Heart left ventricle (tissue), 16 donors: ENCODE data around the gene ZNF621. TPM values are rescaled to one million over a fixed set of nuclear protein-coding genes. Genes with fewer than 3 reads are reported as not detected.

ENCODE experiments used
- ATAC-seq, 4 donors: fragments of 200-7000 bp; cut with Tn5 transposase; one replicate each; pipeline ENCODE4 v1.9.1; 2020 to 2022; ENCODE audit warnings: moderate library complexity in 4 of 4, mild to moderate bottlenecking in 3 of 4, moderate number of reproducible peaks in 1 of 4
- DNase-seq, 5 donors: peaks; one replicate each; pipeline ENCODE4 v3.0.0-alpha.2; 2020
- H3K27ac ChIP-seq, 12 donors: fragments of 200-600 bp; sonication (generic) in 4 of 12; one replicate each; pipeline versions ENCODE4 v1.5.0 to v1.8.0; 2016 to 2022; ENCODE audit warnings: mild to moderate bottlenecking in 2 of 12
- H3K27me3 ChIP-seq, 9 donors: fragments of 200-600 bp; sonication (generic) in 2 of 9; one replicate each; pipeline versions ENCODE4 v1.5.1 to v1.8.0; 2016 to 2022; ENCODE audit warnings: mild to moderate bottlenecking in 3 of 9
- H3K36me3 ChIP-seq, 9 donors: fragments of 200-600 bp; sonication (generic) in 2 of 9; one replicate each; pipeline versions ENCODE4 v1.5.0 to v1.8.0; 2018 to 2022; ENCODE audit warnings: mild to moderate bottlenecking in 2 of 9
- H3K4me1 ChIP-seq, 12 donors: fragments of 200-600 bp; sonication (generic) in 4 of 12; one replicate each; pipeline versions ENCODE4 v1.5.0 to v1.8.0; 2016 to 2022; ENCODE audit warnings: mild to moderate bottlenecking in 3 of 12
- H3K4me3 ChIP-seq, 12 donors: fragments of 200-600 bp; sonication (generic) in 4 of 12; one replicate each; pipeline versions ENCODE4 v1.5.0 to v1.8.0; 2017 to 2022; ENCODE audit warnings: mild to moderate bottlenecking in 9 of 12, moderate library complexity in 4 of 12
- H3K9me3 ChIP-seq, 12 donors: fragments of 200-600 bp; sonication (generic) in 4 of 12; one replicate each; pipeline versions ENCODE4 v1.5.0 to v1.8.0; 2016 to 2022; ENCODE audit warnings: mild to moderate bottlenecking in 1 of 12
- CTCF ChIP-seq, 12 donors: fragments of 200-600 bp; sonication (generic) in 4 of 12; IDR thresholded peaks; one replicate each; pipeline versions ENCODE4 v1.5.0 to v1.8.0; 2018 to 2022; ENCODE audit warnings: antibody characterized with exemption in 12 of 12, mild to moderate bottlenecking in 5 of 12
- POLR2A ChIP-seq, 2 donors: fragments of 450-650 bp; IDR thresholded peaks; one replicate each; pipeline ENCODE4 v1.6.1; 2017; ENCODE audit warnings: antibody characterized with exemption in 2 of 2, mild to moderate bottlenecking in 2 of 2, moderate library complexity in 2 of 2
- WGBS, 4 donors: extraction: QIAGEN DNeasy Blood & Tissue Kit in 2 of 4; methylation state at CpG; one replicate each; pipeline versions ENCODE4 v1.1.5 to v1.1.7; 2013 to 2018; 5-methylcytosine and 5-hydroxymethylcytosine counted together
- intact Hi-C, 10 donors: fragments of 100-400 bp; cut with DNase I; formaldehyde crosslinking; loops; one replicate each; pipeline versions ENCODE4 v1.11.1 to v1.14.2; 2022
- polyA plus RNA-seq, 2 donors: library from polyadenylated mRNA; stranded (reverse); fragments of 200-250 nt; gene quantifications; one replicate each; pipeline ENCODE4 v1.2.3, GENCODE V29; 2013
- total RNA-seq, 9 donors: library from RNA; depleted of rRNA in 2 of 9; stranded (reverse); fragments of >200 nt in 2 of 9; fragmentation: NEBNext Ultra II Directional in 3 of 9; extraction: Animal tissue kit (Norgen Biotek cat#: 25700) in 3 of 9; gene quantifications; one replicate each; pipeline versions ENCODE4 v1.1.0 to v1.2.4, GENCODE V29; 2016 to 2023
- donor health status: ischemic (EF 13 %, LVEDD 7.1; RV severe dilation, severe dysfunction).
- donor health status: healthy with polysubstance abuse.
- donor health status: DM: no; HTN: yes; CAD: no.
- donor health status: DM: no; HTN: no; CAD: no.
- donor health status: ischemic (EF 25% LVEDD 6.9; RV normal size, moderate dysfunction).
- donor health status: ischemic (EF 25% LVEDD 5.7; RV mildly dilated, moderate dysfunction).
- donor health status: healthy.
- donor health status: DM: yes; HTN: yes; CAD: no.
- donor health status: ischemic (EF 35%, LVEDD 5.7; RV mildly dilated, moderate dysfunction).
- donor health status: nonischemic (EF 11% LVEDD 7.7; RV severe dilation, severe dysfunction).
- donor health status: DM: yes; HTN: yes; CAD: no.
- donor health status: PGD.
- donor health status: ischemic (EF 29% LVEDD 5.4; RV normal size, mild dysfunction).
- donor health status: nonischemic (EF 23%, LVEDD 6.1; RV moderate dilation, normal function).

Gene ZNF621
- total and polyA plus RNA-seq, 11 donors, result 7.4 to 14.3 (median 9.1) TPM

GRCh38 chr3:40511031-40511718, 13.6 kb upstream of the ZNF621 start:
- intact Hi-C loops, result no loop called here
- ATAC-seq (no peak), DNase-seq (no peak)
- H3K27me3 ChIP-seq, result no peaks in the 10 kb centered on the region
- TF ChIP-seq POLR2A (IDR thresholded peaks at IDR 0.05) (no peak), CTCF (IDR thresholded peaks at IDR 0.05) (no peak)
- peaks cover 0 to 55% (median 21%) of the 10 kb centered on the region in 9 donors for H3K36me3 ChIP-seq
- no peak overlapping the region for H3K4me3 ChIP-seq
- no peaks in the 10 kb centered on the region for H3K9me3 ChIP-seq
- 91 to 100% (median 97%) methylated on average over 1 of the region's 1 CpG for WGBS, 4 donors
- H3K27ac ChIP-seq, result no peak overlapping the region
- peaks cover 0 to 7% (median 5%) of the 10 kb centered on the region in 12 donors for H3K4me1 ChIP-seq

- Histone ChIP-seq H3K9me3 (peaks cover 0 to 3% (median 0%) of the 10 kb centered on the region in 12 donors), H3K27me3 (no peaks in the 10 kb centered on the region), H3K4me3 (no peak overlapping the region), H3K36me3 (peaks cover 0 to 58% (median 27%) of the 10 kb centered on the region in 9 donors), H3K4me1 (no peaks in the 10 kb centered on the region), H3K27ac (no peak overlapping the region)
- TF ChIP-seq CTCF (IDR thresholded peaks at IDR 0.05) (no peak), POLR2A (IDR thresholded peaks at IDR 0.05) (no peak)
- intact Hi-C loops, result no loop called here
- DNase-seq (no peak), ATAC-seq (no peak)
- WGBS, 4 donors, result 76 to 90% (median 84%) methylated on average over 5 of the region's 5 CpGs
Observed at GRCh38 chr3:40516201-40516600, 8.6 kb upstream of the ZNF621 start.

GRCh38 chr3:40518067-40518466, 6.7 kb upstream of the ZNF621 start:
- TF ChIP-seq POLR2A (IDR thresholded peaks at IDR 0.05) (no peak), CTCF (IDR thresholded peaks at IDR 0.05) (no peak)
- ATAC-seq, result no peak
- DNase-seq, result no peak
- no peak overlapping the region for H3K4me3 ChIP-seq
- no peaks in the 10 kb centered on the region for H3K27me3 ChIP-seq
- H3K36me3 ChIP-seq, result peaks cover 0 to 41% (median 16%) of the 10 kb centered on the region in 9 donors
- 82 to 95% (median 90%) methylated on average over 1 of the region's 1 CpG for WGBS, 4 donors
- no peak overlapping the region for H3K27ac ChIP-seq
- intact Hi-C loops, result no loop called here
- H3K9me3 ChIP-seq, result peaks cover 0 to 3% (median 0%) of the 10 kb centered on the region in 12 donors
- H3K4me1 ChIP-seq, result no peaks in the 10 kb centered on the region

GRCh38 chr3:40518848-40519247, 5.9 kb upstream of the ZNF621 start:
- peaks cover 0 to 3% (median 0%) of the 10 kb centered on the region in 12 donors for H3K9me3 ChIP-seq
- no peaks in the 10 kb centered on the region for H3K27me3 ChIP-seq
- peaks cover 0 to 35% (median 15%) of the 10 kb centered on the region in 9 donors for H3K36me3 ChIP-seq
- intact Hi-C loops, result no loop called here
- TF ChIP-seq POLR2A (IDR thresholded peaks at IDR 0.05), result no peak
- TF ChIP-seq CTCF (IDR thresholded peaks at IDR 0.05), result no peak
- WGBS, 4 donors, result 84 to 96% (median 94%) methylated on average over 1 of the region's 1 CpG
- ATAC-seq (no peak), DNase-seq (no peak)
- H3K27ac ChIP-seq, result no peak overlapping the region
- H3K4me1 ChIP-seq, result peaks cover 0 to 2% (median 0%) of the 10 kb centered on the region in 12 donors
- H3K4me3 ChIP-seq, result no peak overlapping the region
